ENCODE measurements around the gene MSANTD2.

GRCh38 chr11:124758355-124759265 lies 41.6 kb downstream of the MSANTD2 start:
- no peak for TF ChIP-seq POLR2A (IDR thresholded peaks at IDR 0.05)
- peak; percentile 54 to 63 (median 61) for TF ChIP-seq CTCF (IDR thresholded peaks at IDR 0.05)
